ENCODE data around the gene GSDME.
"Not testable (repeated sequence)": the region's sequence is repeated elsewhere in the genome, so short reads cannot be mapped to it uniquely, and the experiment has no call there.

GSDME gene

DNA sequence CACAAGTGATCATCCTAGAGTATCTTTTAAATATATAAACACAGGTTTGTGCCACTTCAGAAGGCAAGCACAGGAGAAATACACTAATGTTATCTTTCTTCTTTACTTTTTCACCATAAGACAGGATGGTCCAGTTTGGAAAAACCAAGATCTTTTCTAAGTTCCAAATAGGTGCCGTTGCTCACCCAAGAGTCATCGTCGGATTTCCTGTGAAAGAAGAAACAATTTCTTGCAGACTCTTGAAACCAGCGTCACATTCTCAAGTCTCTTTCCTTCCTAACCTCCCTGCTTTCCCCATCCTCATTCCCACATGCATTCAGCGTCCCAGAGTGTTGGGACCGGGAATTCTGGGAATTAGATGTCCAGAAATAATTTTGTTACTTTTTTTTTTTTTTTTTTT is 42.8 kb upstream of the GSDME start:
- TF ChIP-seq, protein P1, sequence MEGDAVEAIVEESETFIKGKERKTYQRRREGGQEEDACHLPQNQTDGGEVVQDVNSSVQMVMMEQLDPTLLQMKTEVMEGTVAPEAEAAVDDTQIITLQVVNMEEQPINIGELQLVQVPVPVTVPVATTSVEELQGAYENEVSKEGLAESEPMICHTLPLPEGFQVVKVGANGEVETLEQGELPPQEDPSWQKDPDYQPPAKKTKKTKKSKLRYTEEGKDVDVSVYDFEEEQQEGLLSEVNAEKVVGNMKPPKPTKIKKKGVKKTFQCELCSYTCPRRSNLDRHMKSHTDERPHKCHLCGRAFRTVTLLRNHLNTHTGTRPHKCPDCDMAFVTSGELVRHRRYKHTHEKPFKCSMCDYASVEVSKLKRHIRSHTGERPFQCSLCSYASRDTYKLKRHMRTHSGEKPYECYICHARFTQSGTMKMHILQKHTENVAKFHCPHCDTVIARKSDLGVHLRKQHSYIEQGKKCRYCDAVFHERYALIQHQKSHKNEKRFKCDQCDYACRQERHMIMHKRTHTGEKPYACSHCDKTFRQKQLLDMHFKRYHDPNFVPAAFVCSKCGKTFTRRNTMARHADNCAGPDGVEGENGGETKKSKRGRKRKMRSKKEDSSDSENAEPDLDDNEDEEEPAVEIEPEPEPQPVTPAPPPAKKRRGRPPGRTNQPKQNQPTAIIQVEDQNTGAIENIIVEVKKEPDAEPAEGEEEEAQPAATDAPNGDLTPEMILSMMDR (conservative IDR thresholded peaks at IDR 0.05; ENCODE audit: low read depth, low read length): no peak
- Histone ChIP-seq H3K27me3 (ENCODE audit: insufficient read depth, low read depth) (no peaks in the 10 kb centered on the region), H3K27ac (no peak overlapping the region), H3K79me2 (ENCODE audit: insufficient read depth, low read depth) (no peaks in the 10 kb centered on the region), H3K4me1 (ENCODE audit: low read depth, poor library complexity, severe bottlenecking) (no peaks in the 10 kb centered on the region), H3K9ac (no peak overlapping the region), H3K4me2 (no peak overlapping the region), H3K36me3 (ENCODE audit: insufficient read depth) (no peaks in the 10 kb centered on the region), H2AFZ (ENCODE audit: low read depth) (no peak overlapping the region), H4K20me1 (ENCODE audit: insufficient read depth) (no peaks in the 10 kb centered on the region), H3K4me3 (IDR thresholded peaks at IDR 0.05; ENCODE audit: insufficient read depth, low read depth, low read length) (no peak overlapping the region)

DNA sequence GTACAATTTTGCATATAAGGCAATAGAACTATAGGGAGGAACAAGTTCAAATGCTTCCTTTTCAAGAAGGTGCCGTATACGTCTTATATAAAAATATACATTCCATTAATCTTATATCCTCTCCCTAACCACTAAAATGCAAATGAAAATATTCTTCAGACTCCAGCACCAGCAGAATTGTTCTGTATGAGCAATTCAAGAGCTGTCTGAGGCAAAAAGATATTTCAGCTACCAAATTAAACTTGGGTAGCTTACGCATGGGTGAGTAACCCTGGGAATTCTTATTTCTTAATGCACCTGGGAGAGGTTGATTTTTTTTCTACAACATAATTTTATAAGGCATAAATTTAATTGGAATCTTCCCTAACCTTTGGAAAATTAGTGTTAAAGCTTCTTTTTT is 42.2 kb upstream of the GSDME start:
- TF ChIP-seq, protein P1 (conservative IDR thresholded peaks at IDR 0.05; ENCODE audit: low read depth, low read length): no peak
- Histone ChIP-seq H3K4me1 (ENCODE audit: low read depth, poor library complexity, severe bottlenecking) (no peaks in the 10 kb centered on the region), H3K27me3 (ENCODE audit: insufficient read depth, low read depth) (no peaks in the 10 kb centered on the region), H3K79me2 (ENCODE audit: insufficient read depth, low read depth) (no peaks in the 10 kb centered on the region), H3K9ac (no peak overlapping the region), H2AFZ (ENCODE audit: low read depth) (no peak overlapping the region), H3K27ac (no peak overlapping the region), H4K20me1 (ENCODE audit: insufficient read depth) (no peaks in the 10 kb centered on the region), H3K4me2 (no peak overlapping the region), H3K4me3 (IDR thresholded peaks at IDR 0.05; ENCODE audit: insufficient read depth, low read depth, low read length) (no peak overlapping the region), H3K36me3 (ENCODE audit: insufficient read depth) (no peaks in the 10 kb centered on the region)

DNA sequence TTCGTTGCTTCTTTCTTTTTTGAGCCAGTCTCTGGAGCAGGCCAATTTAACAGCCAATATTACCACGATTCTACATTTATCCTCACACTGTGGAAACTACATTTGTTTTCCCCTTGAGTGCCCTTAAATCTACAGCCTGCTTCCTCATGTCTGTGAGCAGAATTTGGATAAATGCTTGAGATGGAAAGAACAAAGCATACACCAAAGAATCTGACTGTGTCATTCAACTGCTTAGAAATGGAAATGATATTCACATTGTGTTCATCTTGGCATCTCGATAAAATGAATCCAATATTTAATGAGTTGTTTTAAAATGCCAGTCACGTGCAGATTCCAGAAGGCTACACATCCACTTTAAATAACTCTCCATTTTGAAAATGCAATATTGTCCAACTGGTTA is 41.0 kb upstream of the GSDME start:
- H3K4me2 ChIP-seq: no peak overlapping the region
- H3K27me3 ChIP-seq (ENCODE audit: insufficient read depth, low read depth): no peaks in the 10 kb centered on the region
- TF ChIP-seq, protein P1 (conservative IDR thresholded peaks at IDR 0.05; ENCODE audit: low read depth, low read length): no peak
- H3K4me3 ChIP-seq (IDR thresholded peaks at IDR 0.05; ENCODE audit: insufficient read depth, low read depth, low read length): no peak overlapping the region
- no peak overlapping the region for H3K9ac ChIP-seq
- no peaks in the 10 kb centered on the region for H3K4me1 ChIP-seq (ENCODE audit: low read depth, poor library complexity, severe bottlenecking)
- H2AFZ ChIP-seq (ENCODE audit: low read depth): no peak overlapping the region
- H4K20me1 ChIP-seq (ENCODE audit: insufficient read depth): no peaks in the 10 kb centered on the region
- no peaks in the 10 kb centered on the region for H3K36me3 ChIP-seq (ENCODE audit: insufficient read depth)
- H3K27ac ChIP-seq: no peak overlapping the region
- no peaks in the 10 kb centered on the region for H3K79me2 ChIP-seq (ENCODE audit: insufficient read depth, low read depth)

DNA sequence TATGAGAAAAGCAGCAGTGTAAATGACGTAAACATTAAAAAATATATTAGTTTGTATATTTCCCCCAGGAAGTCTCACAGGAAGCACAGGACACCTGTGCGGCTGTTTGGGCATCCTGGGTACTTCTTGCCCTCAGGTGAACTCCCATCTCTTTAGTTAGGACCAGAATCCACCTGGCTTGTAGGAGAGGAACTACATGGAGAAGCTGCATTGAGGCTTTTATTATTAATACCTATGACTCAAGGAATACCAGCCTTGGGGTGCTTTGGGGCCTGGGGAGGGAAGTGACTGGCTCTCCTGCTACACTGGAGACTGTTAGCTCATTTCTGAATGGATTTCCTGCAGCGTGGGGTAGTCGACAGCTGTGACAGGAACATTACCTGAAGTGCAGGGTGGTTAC is 40.0 kb upstream of the GSDME start:
- Histone ChIP-seq H3K9ac (no peak overlapping the region), H4K20me1 (ENCODE audit: insufficient read depth) (no peaks in the 10 kb centered on the region), H3K79me2 (ENCODE audit: insufficient read depth, low read depth) (no peaks in the 10 kb centered on the region), H3K27me3 (ENCODE audit: insufficient read depth, low read depth) (no peaks in the 10 kb centered on the region), H2AFZ (ENCODE audit: low read depth) (no peak overlapping the region), H3K27ac (no peak overlapping the region), H3K4me2 (no peak overlapping the region), H3K36me3 (ENCODE audit: insufficient read depth) (no peaks in the 10 kb centered on the region), H3K4me3 (IDR thresholded peaks at IDR 0.05; ENCODE audit: insufficient read depth, low read depth, low read length) (no peak overlapping the region), H3K4me1 (ENCODE audit: low read depth, poor library complexity, severe bottlenecking) (no peaks in the 10 kb centered on the region)
- TF ChIP-seq, protein P1 (conservative IDR thresholded peaks at IDR 0.05; ENCODE audit: low read depth, low read length): no peak

DNA sequence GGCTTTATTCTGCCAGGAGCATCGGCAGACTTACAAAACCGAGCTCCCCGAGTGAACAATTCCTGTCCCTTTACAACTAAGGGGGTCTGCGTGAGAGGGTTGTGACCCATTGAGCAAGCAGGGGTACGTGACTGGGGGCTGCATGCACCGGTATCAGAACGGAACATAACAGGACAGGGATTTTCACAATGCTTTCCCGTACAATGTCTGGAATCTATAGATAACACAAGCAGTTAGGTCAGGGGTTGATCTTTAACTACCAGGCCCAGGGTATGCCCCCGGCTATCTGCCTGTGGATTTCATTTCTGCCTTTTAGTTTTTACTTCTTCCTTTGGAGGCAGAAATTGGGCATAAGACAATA is 38.1 kb upstream of the GSDME start:
- Histone ChIP-seq H3K4me3 (IDR thresholded peaks at IDR 0.05; ENCODE audit: insufficient read depth, low read depth, low read length) (no peak overlapping the region), H3K4me2 (no peak overlapping the region), H3K79me2 (ENCODE audit: insufficient read depth, low read depth) (no peaks in the 10 kb centered on the region), H3K4me1 (ENCODE audit: low read depth, poor library complexity, severe bottlenecking) (no peaks in the 10 kb centered on the region), H3K27ac (no peak overlapping the region), H2AFZ (ENCODE audit: low read depth) (no peak overlapping the region), H3K27me3 (ENCODE audit: insufficient read depth, low read depth) (no peaks in the 10 kb centered on the region), H3K36me3 (ENCODE audit: insufficient read depth) (no peaks in the 10 kb centered on the region), H3K9ac (no peak overlapping the region), H4K20me1 (ENCODE audit: insufficient read depth) (no peaks in the 10 kb centered on the region)
- TF ChIP-seq, protein P1 (conservative IDR thresholded peaks at IDR 0.05; ENCODE audit: low read depth, low read length): no peak

DNA sequence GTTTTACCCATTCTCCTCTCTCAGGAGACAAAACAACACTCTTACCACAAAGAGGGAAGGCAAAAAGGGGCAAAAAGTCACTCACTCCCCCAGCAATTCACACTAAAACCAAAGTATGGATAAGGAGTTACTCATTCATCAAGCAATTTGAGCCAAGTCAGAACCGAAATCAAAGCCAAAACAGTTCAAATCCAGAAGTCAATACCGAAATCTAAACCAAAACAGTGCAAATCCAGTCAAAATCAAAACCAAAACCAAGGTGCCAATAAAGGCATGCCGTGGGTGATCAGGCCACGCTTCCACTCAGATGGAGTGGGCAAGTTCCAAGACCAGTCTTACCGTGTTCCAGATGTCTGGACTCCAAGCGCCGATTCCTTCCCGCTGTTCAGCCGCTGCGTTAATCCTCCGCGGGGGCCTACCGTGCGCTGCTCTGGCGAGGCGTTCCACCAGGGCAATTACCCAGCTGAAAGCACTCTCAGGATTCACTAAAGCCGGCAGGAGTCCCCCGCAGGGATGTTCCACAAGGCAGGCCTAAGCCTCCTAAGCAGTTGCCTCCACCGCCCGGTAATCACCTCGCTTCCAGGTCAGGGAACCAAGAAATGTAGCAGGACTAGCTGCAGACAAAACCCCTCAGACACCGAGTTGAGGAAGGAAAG is 37.6 kb upstream of the GSDME start:
- H3K36me3 ChIP-seq (ENCODE audit: insufficient read depth); H3K4me2 ChIP-seq; H3K4me1 ChIP-seq (ENCODE audit: low read depth, poor library complexity, severe bottlenecking); H3K79me2 ChIP-seq (ENCODE audit: insufficient read depth, low read depth); H2AFZ ChIP-seq (ENCODE audit: low read depth); H3K27me3 ChIP-seq (ENCODE audit: insufficient read depth, low read depth); H3K9ac ChIP-seq; H3K27ac ChIP-seq; H4K20me1 ChIP-seq (ENCODE audit: insufficient read depth); H3K4me3 ChIP-seq (IDR thresholded peaks at IDR 0.05; ENCODE audit: insufficient read depth, low read depth, low read length): not testable (repeated sequence)

Data from KMS-11 (cell line).